Endodermal cell (in vitro differentiated cells): ENCODE results near the gene TRABD2B. TPM values are rescaled to one million over a fixed set of nuclear protein-coding genes. Genes with fewer than 3 reads are reported as not detected.
A peak's percentile ranks its signal among the peaks of the same experiment; 100 is the strongest.

Source experiments
- DNase-seq: peaks from one replicate; pipeline ENCODE4 v3.0.0-alpha.2; 2017
- H3K27ac ChIP-seq: 2 replicates; pipeline ENCODE4 v1.5.1; 2013; ENCODE audit warnings: mild to moderate bottlenecking, low read depth, low read length, moderate library complexity
- H3K27me3 ChIP-seq: 2 replicates; pipeline ENCODE4 v1.6.1; 2013; ENCODE audit warnings: mild to moderate bottlenecking, low read length, moderate library complexity; ENCODE audit not compliant: insufficient read depth, control insufficient read depth, poor library complexity, severe bottlenecking
- H3K36me3 ChIP-seq: 2 replicates; pipeline ENCODE4 v1.7.0; 2013; ENCODE audit warnings: mild to moderate bottlenecking, low read length, moderate library complexity; ENCODE audit not compliant: control insufficient read depth, insufficient read depth
- H3K4me1 ChIP-seq: one replicate; pipeline ENCODE4 v1.7.0; 2013; ENCODE audit warnings: low read length; ENCODE audit not compliant: control insufficient read depth, insufficient read depth
- H3K4me3 ChIP-seq: 2 replicates; pipeline ENCODE4 v1.5.1; 2013; ENCODE audit warnings: mild to moderate bottlenecking, low read length, moderate library complexity
- H3K9ac ChIP-seq: 2 replicates; pipeline ENCODE4 v1.6.1; 2013; ENCODE audit warnings: mild to moderate bottlenecking, low read length, moderate library complexity; ENCODE audit not compliant: poor library complexity, severe bottlenecking; ENCODE audit errors: extremely low read depth
- H3K9me3 ChIP-seq: 2 replicates; pipeline ENCODE4 v1.6.1; 2013; ENCODE audit warnings: mild to moderate bottlenecking, low read length, moderate library complexity; ENCODE audit not compliant: control insufficient read depth
- H3K27ac Mint-ChIP-seq: 2 replicates; pipeline ENCODE4 v1.8.0; 2020; ENCODE audit warnings: mixed read lengths
- H3K27me3 Mint-ChIP-seq: 2 replicates; pipeline ENCODE4 v1.8.0; 2021; ENCODE audit warnings: mild to moderate bottlenecking, mixed read lengths; ENCODE audit not compliant: insufficient read depth
- H3K36me3 Mint-ChIP-seq: 2 replicates; pipeline ENCODE4 v1.8.0; 2020; ENCODE audit warnings: low read depth, mixed read lengths
- H3K4me1 Mint-ChIP-seq: 2 replicates; pipeline ENCODE4 v1.8.0; 2020; ENCODE audit warnings: mixed read lengths
- H3K4me3 Mint-ChIP-seq: 2 replicates; pipeline ENCODE4 v1.8.0; 2020; ENCODE audit warnings: mild to moderate bottlenecking, moderate library complexity, mixed read lengths
- H3K9me3 Mint-ChIP-seq: 2 replicates; pipeline ENCODE4 v1.8.0; 2020; ENCODE audit warnings: mild to moderate bottlenecking, mixed read lengths
- CTCF ChIP-seq: fragments of 200-600 bp; sonication (generic); conservative IDR thresholded peaks from 2 replicates; pipeline ENCODE4 v1.5.0; 2021; ENCODE audit warnings: antibody characterized with exemption, mild to moderate bottlenecking
- WGBS, 2 experiments: methylation state at CpG; one replicate each; pipeline versions ENCODE4 v1.1.5 to v1.1.7; 2013; ENCODE audit warnings: missing lambda C conversion rate in 2 of 2, mixed read lengths in 1 of 2; ENCODE audit not compliant: insufficient coverage in 1 of 2, insufficient read length in 1 of 2; 5-methylcytosine and 5-hydroxymethylcytosine counted together
- total RNA-seq, 2 donors: library from RNA; stranded (reverse); fragmentation: NEBNext Ultra II Directional in 1 of 2; extraction: Animal tissue kit (Norgen Biotek cat#: 25700) in 1 of 2; gene quantifications; 2 replicates in 1 of 2; 3 replicates in 1 of 2; pipeline ENCODE4 v1.2.1, GENCODE V29; 2021

TRABD2B gene
- total RNA-seq, 2 donors from 2014 or later: 24.4 to 28.0 TPM

- no peaks in the 10 kb centered on the region for H3K9me3 ChIP-seq
- H3K4me1 ChIP-seq: peaks cover 10% of the 10 kb centered on the region
- no peak overlapping the region for H3K9ac ChIP-seq
- H3K27ac Mint-ChIP-seq: no peak overlapping the region
- no peaks in the 10 kb centered on the region for H3K27me3 Mint-ChIP-seq
- H3K9me3 Mint-ChIP-seq: no peaks in the 10 kb centered on the region
- DNase-seq: no peak
- no peak overlapping the region for H3K27ac ChIP-seq
- H3K36me3 ChIP-seq: peaks cover 18% of the 10 kb centered on the region
- peaks cover 19% of the 10 kb centered on the region for H3K4me1 Mint-ChIP-seq
- H3K4me3 Mint-ChIP-seq: no peak overlapping the region
- no peak for TF ChIP-seq CTCF
- H3K36me3 Mint-ChIP-seq: peaks cover 2% of the 10 kb centered on the region
- 86 to 100% methylated on average over 1 of the region's 1 CpG for WGBS, 2 experiments
- no peaks in the 10 kb centered on the region for H3K27me3 ChIP-seq
- no peak overlapping the region for H3K4me3 ChIP-seq
These were observed 108.9 kb downstream of the TRABD2B start for GRCh38 chr1:47888294-47888629.

GRCh38 chr1:47887475-47888293 is 109.5 kb downstream of the TRABD2B start:
- H3K27me3 Mint-ChIP-seq: no peaks in the 10 kb centered on the region
- peak; percentile 72 for DNase-seq
- H3K9ac ChIP-seq: no peak overlapping the region
- TF ChIP-seq CTCF: no peak
- no peaks in the 10 kb centered on the region for H3K27me3 ChIP-seq
- H3K4me3 Mint-ChIP-seq: no peak overlapping the region
- H3K4me1 ChIP-seq: peaks cover 10% of the 10 kb centered on the region
- no peaks in the 10 kb centered on the region for H3K9me3 ChIP-seq
- peaks cover 14% of the 10 kb centered on the region for H3K36me3 ChIP-seq
- H3K27ac Mint-ChIP-seq: no peak overlapping the region
- H3K4me1 Mint-ChIP-seq: peaks cover 19% of the 10 kb centered on the region
- no peaks in the 10 kb centered on the region for H3K9me3 Mint-ChIP-seq
- H3K27ac ChIP-seq: no peak overlapping the region
- WGBS, 2 experiments: 75 to 83% methylated on average over 9 to 16 of the region's 16 CpGs
- H3K4me3 ChIP-seq: no peak overlapping the region
- H3K36me3 Mint-ChIP-seq: peaks cover 2% of the 10 kb centered on the region

- no peak overlapping the region for H3K4me3 Mint-ChIP-seq
- Histone ChIP-seq H3K4me1 (peaks cover 10% of the 10 kb centered on the region), H3K27me3 (no peaks in the 10 kb centered on the region), H3K4me3 (no peak overlapping the region), H3K27ac (no peak overlapping the region), H3K9ac (no peak overlapping the region), H3K36me3 (peaks cover 10% of the 10 kb centered on the region), H3K9me3 (no peaks in the 10 kb centered on the region)
- no peak for DNase-seq
- H3K27me3 Mint-ChIP-seq: no peaks in the 10 kb centered on the region
- peaks cover 19% of the 10 kb centered on the region for H3K4me1 Mint-ChIP-seq
- TF ChIP-seq CTCF: no peak
- peaks cover 2% of the 10 kb centered on the region for H3K36me3 Mint-ChIP-seq
- WGBS, 2 experiments: 89 to 100% methylated on average over 2 of the region's 2 CpGs
- no peak overlapping the region for H3K27ac Mint-ChIP-seq
- no peaks in the 10 kb centered on the region for H3K9me3 Mint-ChIP-seq
These were observed 110.1 kb downstream of the TRABD2B start for GRCh38 chr1:47887060-47887459.
